GM10266 (cell line): ENCODE measurements around the gene ITGBL1.

Experiments
- DNase-seq: peaks from one replicate; pipeline ENCODE4 v3.0.0; 2012; ENCODE audit errors: extremely low spot score
- CTCF ChIP-seq: IDR thresholded peaks from 2 replicates; pipeline ENCODE4 v1.5.1; 2012; ENCODE audit warnings: mild to moderate bottlenecking, low read depth; ENCODE audit not compliant: control insufficient read depth, insufficient read depth; ENCODE audit errors: missing control alignments

ITGBL1 gene

GRCh38 chr13:101429733-101430132 lies 22.7 kb upstream of the ITGBL1 start:
- no peak for TF ChIP-seq CTCF
- no peak for DNase-seq

DNA sequence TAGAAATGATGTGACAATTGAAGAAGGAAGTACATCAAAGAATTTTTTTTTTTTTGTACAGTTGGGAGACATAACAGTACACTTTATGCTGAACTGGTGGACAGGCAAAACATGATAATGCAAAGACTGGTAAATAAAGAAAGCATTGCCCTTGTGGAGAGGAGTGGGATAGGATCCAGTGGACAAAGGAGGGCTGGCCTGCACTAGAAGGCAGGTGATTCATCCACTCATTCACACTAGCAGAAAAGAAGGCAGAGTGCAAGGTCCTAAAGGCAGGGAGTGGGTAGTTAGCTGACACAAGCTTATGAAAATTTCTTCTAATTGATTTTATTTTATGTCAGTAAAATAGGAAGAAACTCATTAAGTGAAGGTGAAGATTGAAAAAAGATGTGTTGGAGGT lies 18.6 kb upstream of the ITGBL1 start:
- no peak for TF ChIP-seq CTCF
- DNase-seq = no peak

GRCh38 chr13:101434486-101434885 lies 18.0 kb upstream of the ITGBL1 start:
- TF ChIP-seq CTCF = no peak
- no peak for DNase-seq

- no peak for TF ChIP-seq CTCF
- no peak for DNase-seq
Observed at GRCh38 chr13:101447852-101448251, 4.6 kb upstream of the ITGBL1 start.

DNA sequence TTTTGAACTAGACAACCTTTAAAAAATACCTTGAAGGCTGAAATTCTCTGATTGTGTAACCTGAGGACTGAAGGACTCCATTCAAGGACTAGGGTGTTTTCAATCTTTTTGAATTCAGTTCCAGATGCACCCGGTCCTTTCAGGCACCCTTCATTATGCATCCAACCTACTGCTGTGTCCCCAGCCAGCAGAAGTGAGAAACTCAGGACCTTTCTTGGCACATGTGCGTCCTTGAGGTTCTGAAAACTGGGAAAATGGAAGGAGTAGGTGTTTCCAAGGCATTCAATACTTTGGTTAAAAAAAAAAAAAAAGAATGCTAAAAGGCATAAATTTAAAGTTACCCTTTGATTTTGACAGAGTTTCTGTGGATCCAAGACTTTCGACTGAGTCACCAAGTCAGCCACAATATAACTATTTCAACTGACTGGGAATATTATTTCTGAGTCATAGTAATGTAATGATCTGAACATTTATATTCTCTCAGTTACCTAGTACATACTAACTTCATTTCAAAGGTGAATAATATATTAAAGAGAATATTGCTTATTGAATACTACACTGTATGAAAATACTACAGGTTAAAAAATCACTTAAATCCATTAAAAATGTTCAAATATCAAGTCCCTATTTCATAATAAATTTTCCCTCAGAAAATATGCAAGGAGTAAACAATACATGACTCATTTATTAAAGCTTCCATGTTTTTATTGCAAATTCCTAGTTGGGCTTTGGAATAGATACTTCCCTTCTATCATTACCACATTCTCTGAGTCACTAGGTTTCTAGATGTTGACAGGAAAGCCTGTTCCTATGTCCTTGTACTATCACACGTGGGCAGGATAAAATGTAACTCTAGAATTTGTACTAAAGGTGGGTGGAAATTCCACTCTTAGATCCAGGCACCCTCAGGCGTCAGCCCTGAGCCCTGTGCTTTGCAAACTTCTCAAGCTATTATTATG lies 2.4 kb upstream of the ITGBL1 start:
- no peak for TF ChIP-seq CTCF
- DNase-seq = no peak

- DNase-seq = no peak
- no peak for TF ChIP-seq CTCF
Observed at GRCh38 chr13:101450749-101451130, 1.7 kb upstream of the ITGBL1 start.

GRCh38 chr13:101451641-101452040 lies 834 bp upstream of the ITGBL1 start:
- DNase-seq = no peak

More at GRCh38 chr13:101451641-101452040, 834 bp upstream of the ITGBL1 start:
- TF ChIP-seq CTCF = no peak
